SJCRH30 (cell line): ENCODE data around the gene DDA1. TPM values are rescaled to one million over a fixed set of nuclear protein-coding genes. Genes with fewer than 3 reads are reported as not detected.
A peak's percentile ranks its signal among the peaks of the same experiment; 100 is the strongest.

Experiments used
- DNase-seq, 2 experiments: peaks; one replicate each; pipeline ENCODE4 v3.0.0-alpha.2; 2015 to 2020
- H3K27ac ChIP-seq: fragments of 250-450 bp; sonication (Bioruptor Pico); 2 replicates; pipeline ENCODE4 v1.5.1; 2020; ENCODE audit warnings: mild to moderate bottlenecking, moderate library complexity
- H3K27me3 ChIP-seq: fragments of 250-450 bp; sonication (Bioruptor Pico); 2 replicates; pipeline ENCODE4 v1.5.1; 2020; ENCODE audit warnings: mild to moderate bottlenecking, moderate library complexity
- H3K36me3 ChIP-seq: fragments of 250-450 bp; sonication (Bioruptor Pico); 2 replicates; pipeline ENCODE4 v1.5.1; 2020; ENCODE audit warnings: mild to moderate bottlenecking, moderate library complexity
- H3K4me1 ChIP-seq: fragments of 250-450 bp; sonication (Bioruptor Pico); 2 replicates; pipeline ENCODE4 v1.5.1; 2020; ENCODE audit warnings: mild to moderate bottlenecking, moderate library complexity
- H3K4me3 ChIP-seq: fragments of 250-450 bp; sonication (Bioruptor Pico); 2 replicates; pipeline ENCODE4 v1.5.1; 2020; ENCODE audit warnings: mild to moderate bottlenecking, moderate library complexity
- H3K9me3 ChIP-seq: fragments of 250-450 bp; sonication (Bioruptor Pico); replicated peaks from 2 replicates; pipeline ENCODE4 v1.5.1; 2020; ENCODE audit warnings: mild to moderate bottlenecking, moderate library complexity
- total RNA-seq: library from RNA; depleted of rRNA; stranded (reverse); fragments of >200 nt; shearing (Covaris generic); gene quantifications from 2 replicates; pipeline ENCODE4 v1.2.3, GENCODE V29; 2014

DDA1 gene
- total RNA-seq, 1 experiment from 2014 or later, result 34.2 TPM

- Histone ChIP-seq H3K27ac (no peak overlapping the region), H3K36me3 (peaks cover 18% of the 10 kb centered on the region), H3K9me3 (peaks cover 4% of the 10 kb centered on the region; the same call in 1 of the 2 replicates), H3K4me3 (no peak overlapping the region), H3K4me1 (peaks cover 13% of the 10 kb centered on the region; the same call in 1 of the 2 replicates), H3K27me3 (no peaks in the 10 kb centered on the region)
- no peak for DNase-seq
These were observed 8.3 kb upstream of the DDA1 start for GRCh38 chr19:17300992-17301619.

GRCh38 chr19:17302391-17303166 is 6.8 kb upstream of the DDA1 start:
- Histone ChIP-seq H3K27ac (peak overlapping the region; percentile 83), H3K36me3 (peaks cover 8% of the 10 kb centered on the region), H3K4me1 (peaks cover 13% of the 10 kb centered on the region; the same call in 1 of the 2 replicates), H3K9me3 (peaks cover 4% of the 10 kb centered on the region; the same call in 1 of the 2 replicates), H3K27me3 (no peaks in the 10 kb centered on the region), H3K4me3 (peak overlapping the region; percentile 83)
- peak; percentile 41 for DNase-seq

GRCh38 chr19:17303167-17303939 is 6.0 kb upstream of the DDA1 start, which contains the start of gene ABHD8:
Gene ABHD8 (minus strand): TSS chr19:17303425. CDS start chr19:17301616, 1,809 bp downstream.
- Histone ChIP-seq H3K27me3 (no peaks in the 10 kb centered on the region), H3K36me3 (peaks cover 1% of the 10 kb centered on the region), H3K9me3 (0 out of 2 replicates have a peak, but pooled peaks cover under 1% of the 10 kb centered on the region), H3K27ac (peak within 1 kb of the TSS; percentile 83), H3K4me3 (peak within 1 kb of the TSS; percentile 83), H3K4me1 (peaks cover 13% of the 10 kb centered on the region; the same call in 1 of the 2 replicates)
- DNase-seq, result peak; percentile 99

GRCh38 chr19:17303940-17304267 is 5.5 kb upstream of the DDA1 start:
- Histone ChIP-seq H3K36me3 (no peaks in the 10 kb centered on the region; the same call in 1 of the 2 replicates), H3K27ac (peak overlapping the region; percentile 83), H3K4me3 (peak overlapping the region; percentile 83), H3K9me3 (no peaks in the 10 kb centered on the region), H3K27me3 (no peaks in the 10 kb centered on the region), H3K4me1 (peaks cover 13% of the 10 kb centered on the region; the same call in 1 of the 2 replicates)
- DNase-seq, result no peak

GRCh38 chr19:17304386-17305215 is 4.8 kb upstream of the DDA1 start:
- Histone ChIP-seq H3K9me3 (no peaks in the 10 kb centered on the region), H3K4me1 (peaks cover 13% of the 10 kb centered on the region; the same call in 1 of the 2 replicates), H3K27me3 (no peaks in the 10 kb centered on the region), H3K27ac (no peak overlapping the region), H3K4me3 (no peak overlapping the region), H3K36me3 (no peaks in the 10 kb centered on the region)
- no peak for DNase-seq

GRCh38 chr19:17305216-17305516 is 4.2 kb upstream of the DDA1 start:
- DNase-seq, result no peak
- Histone ChIP-seq H3K27me3 (no peaks in the 10 kb centered on the region), H3K9me3 (no peaks in the 10 kb centered on the region), H3K4me3 (no peak overlapping the region), H3K4me1 (peaks cover 13% of the 10 kb centered on the region; the same call in 1 of the 2 replicates), H3K36me3 (no peaks in the 10 kb centered on the region), H3K27ac (no peak overlapping the region)

GRCh38 chr19:17305517-17306284 is 3.7 kb upstream of the DDA1 start, which contains the start of gene MRPL34:
Gene MRPL34 (plus strand): TSS chr19:17305872. CDS start chr19:17305893, 21 bp downstream.
- H3K9me3 ChIP-seq, result no peaks in the 10 kb centered on the region
- no peaks in the 10 kb centered on the region for H3K27me3 ChIP-seq
- peak within 1 kb of the TSS; percentile 76 for H3K4me3 ChIP-seq
- H3K27ac ChIP-seq, result peak within 1 kb of the TSS; percentile 64
- DNase-seq, result peak; percentile 100
- H3K4me1 ChIP-seq, result peaks cover 15% of the 10 kb centered on the region; the same call in 1 of the 2 replicates
- no peaks in the 10 kb centered on the region for H3K36me3 ChIP-seq

DNA sequence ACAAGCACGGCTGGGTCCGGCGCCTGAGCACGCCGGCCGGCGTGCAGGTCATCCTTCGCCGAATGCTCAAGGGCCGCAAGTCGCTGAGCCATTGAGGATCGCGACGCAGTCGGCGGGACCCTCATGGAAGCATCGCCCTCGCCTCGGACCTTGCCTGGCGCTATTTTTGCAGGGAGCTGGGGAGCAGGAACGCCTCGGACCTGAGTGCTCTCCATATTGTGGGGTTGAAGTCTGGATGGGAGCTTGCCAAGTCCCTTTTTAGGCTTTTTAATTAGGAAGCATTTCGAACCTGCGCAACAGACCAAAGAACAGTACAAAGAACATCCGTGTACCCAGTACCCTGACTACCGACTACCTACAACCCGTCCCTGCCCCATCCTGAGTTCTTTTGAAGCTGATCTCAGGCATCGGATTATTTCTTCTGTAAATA is 3.1 kb upstream of the DDA1 start:
- Histone ChIP-seq H3K36me3 (no peaks in the 10 kb centered on the region), H3K27me3 (no peaks in the 10 kb centered on the region), H3K27ac (peak overlapping the region; percentile 64), H3K9me3 (no peaks in the 10 kb centered on the region), H3K4me1 (peaks cover 15% of the 10 kb centered on the region; the same call in 1 of the 2 replicates), H3K4me3 (peak overlapping the region; percentile 76)
- no peak for DNase-seq

GRCh38 chr19:17307876-17308377 is 1.4 kb upstream of the DDA1 start:
- Histone ChIP-seq H3K27ac (no peak overlapping the region), H3K4me1 (peaks cover 12% of the 10 kb centered on the region; the same call in 1 of the 2 replicates), H3K36me3 (no peaks in the 10 kb centered on the region; the same call in 1 of the 2 replicates), H3K4me3 (no peak overlapping the region), H3K27me3 (no peaks in the 10 kb centered on the region), H3K9me3 (no peaks in the 10 kb centered on the region)
- no peak for DNase-seq

DNA sequence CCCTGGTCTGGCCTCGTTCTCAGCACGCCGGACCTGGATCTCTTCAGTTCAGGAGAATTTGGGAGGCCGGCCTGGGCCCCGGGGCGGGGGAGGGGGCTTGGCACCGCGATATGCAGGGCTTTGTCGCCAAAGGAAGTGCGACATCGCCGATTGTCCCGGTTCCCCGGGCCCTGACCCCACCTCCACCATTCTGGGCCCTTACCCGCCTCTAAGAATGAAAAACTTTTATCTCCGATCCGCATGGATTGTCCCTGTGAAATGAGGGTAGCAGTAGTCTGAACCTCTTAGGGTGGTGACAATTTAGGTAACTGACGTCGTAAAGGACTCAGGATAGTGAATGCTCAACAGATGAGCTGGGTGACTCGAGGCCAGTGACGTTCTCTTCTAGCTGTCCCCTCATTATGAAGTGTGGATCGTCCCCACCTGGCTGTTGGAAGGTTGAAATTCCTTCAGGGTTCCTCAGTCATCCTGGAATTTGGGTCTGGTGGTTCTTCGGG is 650 bp downstream of the DDA1 start:
- Histone ChIP-seq H3K4me1 (peaks cover 2% of the 10 kb centered on the region; the same call in 1 of the 2 replicates), H3K4me3 (peak overlapping the region; percentile 77), H3K9me3 (no peaks in the 10 kb centered on the region), H3K36me3 (peaks cover 12% of the 10 kb centered on the region), H3K27ac (peak overlapping the region; percentile 14; the same call in 1 of the 2 replicates), H3K27me3 (no peaks in the 10 kb centered on the region)
- no peak for DNase-seq

- Histone ChIP-seq H3K4me1 (peaks cover 2% of the 10 kb centered on the region; the same call in 1 of the 2 replicates), H3K27ac (no peak overlapping the region), H3K36me3 (peaks cover 24% of the 10 kb centered on the region), H3K27me3 (no peaks in the 10 kb centered on the region), H3K9me3 (no peaks in the 10 kb centered on the region), H3K4me3 (no peak overlapping the region)
- DNase-seq, result no peak
These were observed 2.3 kb downstream of the DDA1 start for GRCh38 chr19:17311455-17312188.
